Hematopoietic multipotent progenitor cell treated with erythropoietin and hydrocortisone succinate and interleukin-3 and kit ligand, for 15 days (in vitro differentiated cells): ENCODE data around the gene GPAT3.
A peak's percentile ranks its signal among the peaks of the same experiment; 100 is the strongest.
"Not testable (repeated sequence)": the region's sequence is repeated elsewhere in the genome, so short reads cannot be mapped to it uniquely, and the experiment has no call there.

Experiments used
- DNase-seq: peaks from one replicate; pipeline ENCODE4 v3.0.0-alpha.2; 2015; ENCODE audit warnings: low spot score

GPAT3 gene

GRCh38 chr4:83535520-83536361, at the start of gene GPAT3:
Gene GPAT3, plus strand, starts transcription at chr4:83536108. Its CDS starts 515 bp downstream, at chr4:83536623.
- peak; percentile 54 for DNase-seq

GRCh38 chr4:83486457-83487129, 49.3 kb upstream of the GPAT3 start:
- peak; percentile 32 for DNase-seq

GRCh38 chr4:83489711-83490326, 46.1 kb upstream of the GPAT3 start:
- peak; percentile 28 for DNase-seq

- peak; percentile 64 for DNase-seq
These were observed 44.9 kb upstream of the GPAT3 start for GRCh38 chr4:83490876-83491450.

GRCh38 chr4:83496085-83496917, 39.6 kb upstream of the GPAT3 start:
- DNase-seq: peak; percentile 30

GRCh38 chr4:83498187-83498586, 37.7 kb upstream of the GPAT3 start:
- no peak for DNase-seq

- DNase-seq: not testable (repeated sequence)
These were observed 34.2 kb upstream of the GPAT3 start for GRCh38 chr4:83501671-83502070.

- no peak for DNase-seq
These were observed 31.9 kb upstream of the GPAT3 start for GRCh38 chr4:83503974-83504373.

- no peak for DNase-seq
These were observed 31.4 kb upstream of the GPAT3 start for GRCh38 chr4:83504503-83504902.

- DNase-seq: no peak
These were observed 30.9 kb upstream of the GPAT3 start for GRCh38 chr4:83504996-83505395.

GRCh38 chr4:83509156-83509585, 26.7 kb upstream of the GPAT3 start:
- peak; percentile 75 for DNase-seq

GRCh38 chr4:83510442-83510841, 25.5 kb upstream of the GPAT3 start:
- no peak for DNase-seq

- DNase-seq: no peak
These were observed 19.7 kb upstream of the GPAT3 start for GRCh38 chr4:83516042-83516772.

- DNase-seq: no peak
These were observed 13.7 kb upstream of the GPAT3 start for GRCh38 chr4:83522239-83522638.

GRCh38 chr4:83527671-83528070, 8.2 kb upstream of the GPAT3 start:
- DNase-seq: no peak

GRCh38 chr4:83536362-83537272, 709 bp downstream of the GPAT3 start:
- no peak for DNase-seq

- no peak for DNase-seq
These were observed 6.3 kb downstream of the GPAT3 start for GRCh38 chr4:83542225-83542624.

GRCh38 chr4:83546786-83547185, 10.9 kb downstream of the GPAT3 start:
- no peak for DNase-seq

GRCh38 chr4:83548151-83548905, 12.4 kb downstream of the GPAT3 start:
- DNase-seq: peak; percentile 78
